Activated naive CD4-positive, alpha-beta T cell treated with anti-CD3 and anti-CD28 coated beads, Interleukin-2, amount 10 ng/mL, durations not matched to agents 7 days and 5 days (primary cell): ENCODE measurements around the gene ITGA3.

ENCODE experiments used
- CTCF ChIA-PET: fragments of 350-600 bp; sonication (Branson Sonifier 250); formaldehyde crosslinking; loops from one replicate; lab custom pipeline; 2021; ENCODE audit warnings: antibody characterized with exemption; lab: Charles Lee
- DNase-seq: peaks from one replicate; pipeline ENCODE4 v3.0.0-alpha.2; 2020
- H3K27ac Mint-ChIP-seq: one replicate; pipeline ENCODE4 v1.8.0; 2021; ENCODE audit warnings: mild to moderate bottlenecking, moderate library complexity, mixed read lengths
- H3K27me3 Mint-ChIP-seq: one replicate; pipeline ENCODE4 v1.8.0; 2021; ENCODE audit warnings: mild to moderate bottlenecking, mixed read lengths
- H3K36me3 Mint-ChIP-seq: one replicate; pipeline ENCODE4 v1.8.0; 2021; ENCODE audit warnings: mixed read lengths
- H3K4me1 Mint-ChIP-seq: one replicate; pipeline ENCODE4 v1.8.0; 2021; ENCODE audit warnings: mixed read lengths
- H3K4me3 Mint-ChIP-seq: one replicate; pipeline ENCODE4 v1.8.0; 2021; ENCODE audit warnings: mild to moderate bottlenecking, moderate library complexity, mixed read lengths
- H3K9me3 Mint-ChIP-seq: one replicate; pipeline ENCODE4 v1.8.0; 2021; ENCODE audit warnings: mixed read lengths

The ITGA3 gene

DNA sequence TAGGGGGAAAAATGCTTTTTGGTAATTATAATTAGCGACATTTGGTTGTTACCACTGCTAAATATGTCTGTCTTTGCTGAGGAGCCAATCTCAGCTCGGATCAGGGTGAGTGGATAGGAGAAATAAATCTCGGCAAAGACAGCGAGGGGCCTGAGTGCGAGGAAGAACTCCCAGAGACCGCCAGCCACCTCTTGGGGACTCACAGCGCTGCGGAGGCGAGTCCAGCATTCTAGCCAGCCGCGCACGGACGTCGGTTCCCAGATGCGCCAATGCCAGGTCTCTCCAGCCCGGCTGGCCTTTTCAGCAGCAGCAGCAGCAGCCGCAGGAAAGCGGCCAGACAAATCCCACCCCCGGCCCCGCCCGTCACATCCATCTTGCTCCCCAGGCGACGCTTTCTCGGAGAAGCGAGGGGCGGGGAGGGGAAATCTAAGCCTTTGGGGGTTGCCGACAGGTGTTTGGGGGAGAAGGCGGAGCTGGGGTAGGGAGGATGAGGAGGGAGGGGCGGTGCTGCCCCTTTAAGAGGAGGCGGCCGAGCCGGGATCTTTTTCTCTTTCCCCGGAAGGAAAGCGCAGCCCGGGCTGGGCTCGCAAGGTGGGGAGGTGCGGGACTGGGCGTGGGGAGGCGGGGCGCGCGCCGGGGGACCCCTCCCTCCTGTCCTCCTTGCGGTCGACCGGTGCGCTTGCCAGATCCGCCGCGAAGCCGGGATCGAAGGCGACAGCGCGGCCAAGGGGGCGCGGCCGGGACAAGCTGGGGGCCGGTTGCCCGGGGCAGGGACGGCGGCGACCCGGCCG lies at the start of gene ITGA3:
TSS of gene ITGA3 (plus strand) at position 685 of the 791 bp plus-strand sequence. CDS start 330 bp downstream, outside the sequence.
- CTCF ChIA-PET: interaction anchor here (0.7 to 6.8 kb wide), 9 partner anchors 21 to 173 kb away, joined by 3 to 45 read pairs (median 6); no protein-coding TSS in a partner anchor
- peak within 1 kb of the TSS; percentile 45 for H3K27ac Mint-ChIP-seq
- H3K27me3 Mint-ChIP-seq: peaks cover 32% of the 10 kb centered on the region
- no peaks in the 10 kb centered on the region for H3K9me3 Mint-ChIP-seq
- H3K36me3 Mint-ChIP-seq: peaks cover 3% of the 10 kb centered on the region
- H3K4me3 Mint-ChIP-seq: peak within 1 kb of the TSS; percentile 83
- peaks cover 35% of the 10 kb centered on the region for H3K4me1 Mint-ChIP-seq
- DNase-seq: peak; percentile 80

DNA sequence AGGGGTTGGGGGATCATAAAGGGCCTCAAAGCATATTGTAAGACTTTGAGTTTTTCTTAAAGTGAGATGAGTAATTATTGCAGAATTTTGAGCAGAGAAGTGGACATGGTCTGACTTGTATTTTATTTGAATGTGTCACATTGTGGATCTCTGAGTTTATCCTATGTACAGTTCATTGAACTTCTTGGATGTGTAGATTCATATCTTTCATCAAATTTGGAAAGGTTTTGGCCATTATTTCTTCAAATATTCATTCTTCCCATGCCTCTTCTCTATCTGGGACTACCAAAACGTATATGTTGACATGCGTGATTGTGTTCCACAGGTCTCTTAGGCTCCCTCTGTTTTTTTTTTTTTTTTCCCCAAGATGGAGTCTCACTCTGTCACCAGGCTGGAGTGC lies 46.6 kb upstream of the ITGA3 start:
- Mint-ChIP-seq H3K27ac (no peak overlapping the region), H3K4me3 (no peak overlapping the region), H3K27me3 (peaks cover 49% of the 10 kb centered on the region), H3K36me3 (no peaks in the 10 kb centered on the region), H3K4me1 (no peaks in the 10 kb centered on the region), H3K9me3 (peaks cover 14% of the 10 kb centered on the region)
- CTCF ChIA-PET: no interaction called here
- DNase-seq: no peak

DNA sequence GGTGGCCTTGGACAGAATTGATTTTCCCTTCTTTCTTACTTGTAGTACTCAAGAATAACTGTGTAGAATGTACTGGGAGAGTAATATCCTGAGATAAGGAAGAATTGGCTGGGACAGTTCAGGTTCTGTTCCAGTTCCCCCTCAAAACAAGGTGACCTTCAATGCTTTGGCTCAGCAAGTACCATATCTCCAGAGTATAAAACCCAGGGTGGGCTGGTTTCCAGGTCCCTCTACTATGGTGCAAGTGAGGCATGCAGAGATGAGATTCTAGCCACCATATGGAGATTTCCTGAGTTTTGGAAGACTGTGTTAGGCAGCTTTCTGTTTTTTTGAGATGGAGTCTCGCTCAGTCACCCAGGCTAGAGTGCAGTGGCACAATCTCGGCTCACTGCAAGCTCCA lies 42.8 kb upstream of the ITGA3 start:
- H3K36me3 Mint-ChIP-seq: no peaks in the 10 kb centered on the region
- no peak overlapping the region for H3K4me3 Mint-ChIP-seq
- CTCF ChIA-PET: no interaction called here
- H3K27ac Mint-ChIP-seq: no peak overlapping the region
- peaks cover 21% of the 10 kb centered on the region for H3K9me3 Mint-ChIP-seq
- H3K27me3 Mint-ChIP-seq: peaks cover 48% of the 10 kb centered on the region
- DNase-seq: no peak
- no peaks in the 10 kb centered on the region for H3K4me1 Mint-ChIP-seq

DNA sequence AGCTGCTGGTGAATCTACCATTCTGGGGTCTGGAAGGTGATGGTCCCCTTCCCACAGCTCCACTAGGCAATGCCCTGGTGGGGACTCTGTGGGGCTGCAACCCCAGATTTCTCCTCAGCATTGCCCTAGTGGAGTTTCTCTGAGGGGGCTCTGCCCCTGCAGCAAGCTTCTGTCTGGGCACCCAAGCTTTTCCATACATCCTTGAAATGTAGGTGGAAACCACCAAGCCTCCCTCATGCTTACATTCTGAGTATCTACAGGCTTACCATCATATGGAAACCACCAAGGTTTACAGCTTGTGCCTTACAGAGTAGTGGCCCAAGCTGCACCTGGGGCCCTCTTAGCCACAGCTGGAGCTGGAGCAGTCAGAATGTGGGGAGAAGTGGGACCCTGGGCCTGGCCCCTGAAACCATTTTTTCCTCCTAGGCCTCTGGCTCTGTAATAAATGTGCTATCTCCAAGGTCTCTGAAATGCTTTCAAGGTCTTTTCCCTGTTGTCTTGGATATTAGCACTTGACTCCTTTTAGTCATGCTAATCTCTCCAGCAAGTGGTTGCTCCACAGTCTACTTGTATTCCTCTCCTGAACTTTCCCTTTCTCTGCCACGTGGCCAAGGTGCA lies 41.3 kb upstream of the ITGA3 start:
- DNase-seq: no peak
- H3K27ac Mint-ChIP-seq: no peak overlapping the region
- peaks cover 43% of the 10 kb centered on the region for H3K27me3 Mint-ChIP-seq
- no peaks in the 10 kb centered on the region for H3K36me3 Mint-ChIP-seq
- H3K9me3 Mint-ChIP-seq: peaks cover 19% of the 10 kb centered on the region
- no peak overlapping the region for H3K4me3 Mint-ChIP-seq
- CTCF ChIA-PET: interaction anchor here (0.8 to 1.8 kb wide), 3 partner anchors 42 to 307 kb away, joined by 3 to 8 read pairs (median 4); partner anchors contain the start of gene SLC35B1
- H3K4me1 Mint-ChIP-seq: no peaks in the 10 kb centered on the region

DNA sequence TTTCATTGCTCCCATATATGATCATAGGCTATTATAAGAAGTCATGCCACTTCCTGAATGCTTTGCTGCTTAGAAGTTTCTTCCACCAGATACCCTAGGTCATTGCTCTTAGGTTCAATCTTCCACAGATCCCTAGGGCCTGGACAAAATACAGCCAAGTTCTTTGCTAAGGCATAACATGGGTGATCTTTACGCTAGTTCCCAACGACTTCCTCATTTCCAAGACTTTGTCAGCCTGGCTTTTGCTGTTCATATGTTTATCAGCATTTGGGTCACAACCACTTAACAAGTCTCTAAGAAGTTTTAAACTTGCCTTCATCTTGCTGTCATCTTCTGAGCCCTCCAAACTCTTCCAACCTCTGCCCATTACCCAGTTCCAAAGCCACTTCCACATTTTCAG lies 40.8 kb upstream of the ITGA3 start:
- Mint-ChIP-seq H3K27me3 (peaks cover 38% of the 10 kb centered on the region), H3K36me3 (no peaks in the 10 kb centered on the region), H3K4me1 (no peaks in the 10 kb centered on the region), H3K4me3 (no peak overlapping the region), H3K9me3 (peaks cover 19% of the 10 kb centered on the region), H3K27ac (no peak overlapping the region)
- no peak for DNase-seq
- CTCF ChIA-PET: interaction anchor here (0.8 to 1.8 kb wide), 2 partner anchors 72 to 308 kb away, joined by 4 to 8 read pairs; partner anchors contain the start of gene SLC35B1

DNA sequence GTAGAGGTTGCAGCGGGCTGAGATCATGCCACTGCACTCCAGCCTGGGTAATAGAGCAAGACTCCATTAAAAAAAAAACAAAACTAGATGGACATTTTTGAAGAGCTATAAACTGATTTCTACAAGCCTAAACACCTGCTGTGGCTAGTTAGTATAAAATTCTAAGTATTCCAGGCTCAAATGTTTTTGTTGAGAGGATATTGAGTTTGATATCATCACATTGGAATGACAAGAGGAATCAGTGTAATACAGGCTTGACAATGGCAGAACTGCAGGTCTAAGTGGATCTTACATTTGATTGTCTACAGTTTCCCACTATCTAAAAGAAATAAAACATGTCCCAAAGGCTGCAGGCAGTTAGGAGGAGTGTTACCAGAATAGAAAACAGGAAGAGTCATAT lies 37.0 kb upstream of the ITGA3 start:
- no peaks in the 10 kb centered on the region for H3K36me3 Mint-ChIP-seq
- H3K9me3 Mint-ChIP-seq: peaks cover 10% of the 10 kb centered on the region
- H3K27me3 Mint-ChIP-seq: peaks cover 51% of the 10 kb centered on the region
- no peak overlapping the region for H3K4me3 Mint-ChIP-seq
- no peak overlapping the region for H3K27ac Mint-ChIP-seq
- CTCF ChIA-PET: interaction anchor here (0.9 to 1.0 kb wide), 2 partner anchors 8 to 59 kb away, joined by 3 read pairs; no protein-coding TSS in a partner anchor
- H3K4me1 Mint-ChIP-seq: no peaks in the 10 kb centered on the region
- DNase-seq: no peak

DNA sequence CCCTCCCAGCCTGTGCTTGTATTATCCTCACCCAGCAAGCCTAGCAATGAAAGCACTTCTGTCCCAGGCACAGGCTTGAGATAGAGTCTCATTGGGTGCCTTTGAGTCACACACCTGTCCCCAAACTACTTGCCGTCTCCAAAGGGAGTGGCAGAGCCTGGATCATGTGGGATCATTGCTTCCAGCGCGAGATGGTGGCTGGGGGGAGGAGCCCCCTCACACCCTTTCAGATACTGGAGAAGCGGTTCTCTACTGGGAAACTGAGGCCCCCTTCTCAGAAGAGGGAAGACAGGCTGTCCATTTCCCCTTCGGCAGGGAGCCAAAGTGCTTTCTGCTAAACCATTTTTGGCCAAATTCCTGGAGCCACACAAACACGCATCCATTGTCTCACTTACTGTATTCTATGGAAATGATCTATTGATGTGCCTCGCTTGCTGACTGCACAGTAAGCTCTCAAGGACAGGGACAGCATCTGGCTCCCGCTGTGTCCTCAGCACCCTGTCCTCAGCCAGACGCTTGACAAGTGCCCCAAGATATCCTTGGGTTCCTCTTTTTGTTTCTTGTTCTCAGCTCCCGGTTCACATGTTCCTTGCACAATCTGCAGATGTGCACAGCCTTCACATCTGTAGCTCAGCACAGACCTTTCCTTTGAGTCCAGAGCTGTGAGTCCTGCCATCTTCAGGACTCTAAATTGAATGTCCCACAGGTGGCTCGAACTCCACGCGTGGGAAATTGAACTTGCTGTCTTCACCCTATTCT lies 34.9 kb upstream of the ITGA3 start:
- no peaks in the 10 kb centered on the region for H3K4me1 Mint-ChIP-seq
- CTCF ChIA-PET: interaction anchor here (1.2 to 3.3 kb wide), 2 partner anchors 66 to 73 kb away, joined by 4 to 15 read pairs; no protein-coding TSS in a partner anchor
- H3K4me3 Mint-ChIP-seq: no peak overlapping the region
- H3K27ac Mint-ChIP-seq: no peak overlapping the region
- no peak for DNase-seq
- peaks cover 1% of the 10 kb centered on the region for H3K9me3 Mint-ChIP-seq
- H3K36me3 Mint-ChIP-seq: no peaks in the 10 kb centered on the region
- peaks cover 35% of the 10 kb centered on the region for H3K27me3 Mint-ChIP-seq

DNA sequence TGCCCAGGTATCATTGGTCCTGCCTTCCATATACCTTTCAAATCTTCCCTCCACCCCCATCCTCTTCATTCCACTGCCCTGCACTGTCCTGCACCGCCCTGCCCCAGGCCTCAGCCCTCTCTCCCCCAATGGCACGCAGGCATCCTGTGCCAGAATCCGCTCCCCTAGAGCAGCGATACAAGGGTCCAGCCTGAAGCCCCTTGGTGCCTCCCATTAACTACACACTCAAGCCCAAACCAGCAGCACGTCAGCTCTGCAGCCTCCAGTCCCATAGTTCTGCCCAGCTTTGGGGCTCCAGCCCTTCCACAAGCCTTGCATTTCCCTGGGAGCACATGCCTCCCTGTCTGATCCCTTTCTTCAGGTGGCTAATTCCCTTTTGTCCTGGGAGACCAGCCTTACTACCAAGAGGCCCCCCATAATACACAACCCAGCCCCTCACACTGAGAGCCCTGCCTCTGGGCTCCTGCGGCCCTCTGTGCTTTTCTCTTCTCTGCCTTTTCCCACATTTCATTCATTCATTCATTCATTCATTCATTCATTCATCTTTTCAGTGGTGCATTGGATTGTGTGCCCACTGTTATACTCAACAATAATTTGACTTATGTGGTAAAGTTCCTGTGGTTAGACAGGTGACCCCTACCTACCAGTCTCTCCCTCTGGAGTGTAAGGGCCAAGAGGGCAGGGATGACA lies 34.1 kb upstream of the ITGA3 start:
- Mint-ChIP-seq H3K27ac (no peak overlapping the region), H3K27me3 (peaks cover 35% of the 10 kb centered on the region), H3K9me3 (peaks cover 1% of the 10 kb centered on the region), H3K4me1 (peaks cover 2% of the 10 kb centered on the region), H3K36me3 (no peaks in the 10 kb centered on the region), H3K4me3 (no peak overlapping the region)
- DNase-seq: no peak
- CTCF ChIA-PET: interaction anchor here (1.2 to 3.3 kb wide), 3 partner anchors 35 to 72 kb away, joined by 3 to 15 read pairs (median 4); partner anchors contain the start of gene ITGA3

DNA sequence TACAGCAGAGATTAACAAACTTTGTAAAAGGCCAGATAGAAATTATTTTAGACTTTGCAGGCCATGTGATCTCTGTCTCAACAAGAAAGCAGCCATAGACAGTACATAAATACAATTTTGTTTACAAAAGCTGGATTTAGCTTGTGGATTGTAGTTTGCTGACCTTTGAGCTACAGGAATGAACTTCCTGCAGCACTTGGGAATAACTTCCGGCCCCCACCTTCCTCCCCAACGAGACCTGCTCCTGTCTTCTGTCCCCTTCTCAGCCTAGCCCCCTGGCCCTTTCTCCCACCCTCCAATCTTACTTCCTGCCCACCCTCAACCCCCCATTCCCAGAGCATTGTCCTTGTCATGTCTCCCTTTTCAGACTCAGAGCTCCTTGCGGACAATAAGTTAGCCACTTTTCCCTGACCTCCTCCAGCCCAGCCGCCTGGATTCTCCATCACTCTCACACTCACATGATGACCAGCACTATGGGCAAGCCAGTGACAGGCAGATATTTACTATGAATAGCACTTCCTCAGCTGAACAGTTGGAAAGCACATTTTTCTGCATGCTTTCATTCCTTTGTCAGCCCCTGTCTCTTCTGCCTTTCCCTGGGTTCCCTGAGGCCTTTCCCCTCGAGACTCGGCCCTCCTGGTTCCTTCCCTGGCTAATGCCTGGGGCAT lies 33.3 kb upstream of the ITGA3 start:
- peaks cover 35% of the 10 kb centered on the region for H3K27me3 Mint-ChIP-seq
- no peak overlapping the region for H3K4me3 Mint-ChIP-seq
- CTCF ChIA-PET: interaction anchor here (1.3 to 3.3 kb wide), 2 partner anchors 34 to 65 kb away, joined by 3 to 15 read pairs; partner anchors contain the start of gene ITGA3
- peaks cover 1% of the 10 kb centered on the region for H3K9me3 Mint-ChIP-seq
- H3K36me3 Mint-ChIP-seq: no peaks in the 10 kb centered on the region
- H3K27ac Mint-ChIP-seq: no peak overlapping the region
- peaks cover 8% of the 10 kb centered on the region for H3K4me1 Mint-ChIP-seq
- DNase-seq: no peak

DNA sequence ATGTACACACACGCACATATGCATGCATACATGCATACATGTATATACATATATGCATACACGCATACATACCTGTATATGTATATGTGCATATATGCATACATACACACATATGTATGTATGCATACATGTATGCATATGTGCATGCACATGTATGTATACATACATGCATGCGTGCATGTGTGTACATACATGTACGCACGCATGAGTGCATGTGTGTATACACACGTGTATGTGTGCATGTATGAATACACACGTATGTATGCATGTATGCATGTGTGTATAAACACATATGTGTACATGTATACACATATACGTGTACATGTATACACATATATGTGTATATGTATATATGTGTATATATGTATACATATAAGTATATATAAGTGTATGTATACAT lies 32.4 kb upstream of the ITGA3 start:
- H3K9me3 Mint-ChIP-seq: peaks cover 1% of the 10 kb centered on the region
- no peak overlapping the region for H3K27ac Mint-ChIP-seq
- CTCF ChIA-PET: no interaction called here
- peaks cover 45% of the 10 kb centered on the region for H3K27me3 Mint-ChIP-seq
- peaks cover 15% of the 10 kb centered on the region for H3K4me1 Mint-ChIP-seq
- no peaks in the 10 kb centered on the region for H3K36me3 Mint-ChIP-seq
- no peak for DNase-seq
- H3K4me3 Mint-ChIP-seq: no peak overlapping the region

DNA sequence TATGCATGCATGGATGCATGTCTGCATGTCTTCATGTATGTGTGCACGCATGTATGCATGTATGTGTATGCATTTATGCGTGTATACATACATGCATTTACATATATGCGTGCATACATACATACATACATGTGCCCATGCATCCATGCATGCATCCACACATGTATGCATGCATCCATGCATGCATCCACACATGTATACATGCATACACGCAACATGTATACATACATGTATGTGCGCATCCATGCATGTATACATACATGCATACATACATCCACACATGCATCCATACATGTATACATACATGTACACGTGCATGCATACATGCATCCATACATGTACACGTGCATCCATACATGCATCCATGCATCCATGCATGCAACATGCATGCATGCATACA lies 31.1 kb upstream of the ITGA3 start:
- peaks cover 18% of the 10 kb centered on the region for H3K4me1 Mint-ChIP-seq
- peaks cover 54% of the 10 kb centered on the region for H3K27me3 Mint-ChIP-seq
- no peak for DNase-seq
- peaks cover 1% of the 10 kb centered on the region for H3K9me3 Mint-ChIP-seq
- no peaks in the 10 kb centered on the region for H3K36me3 Mint-ChIP-seq
- H3K27ac Mint-ChIP-seq: no peak overlapping the region
- CTCF ChIA-PET: interaction anchor here (2.7 to 9.1 kb wide), 3 partner anchors 31 to 68 kb away, joined by 27 to 111 read pairs (median 45); partner anchors contain the start of genes ITGA3 and PDK2
- H3K4me3 Mint-ChIP-seq: no peak overlapping the region

DNA sequence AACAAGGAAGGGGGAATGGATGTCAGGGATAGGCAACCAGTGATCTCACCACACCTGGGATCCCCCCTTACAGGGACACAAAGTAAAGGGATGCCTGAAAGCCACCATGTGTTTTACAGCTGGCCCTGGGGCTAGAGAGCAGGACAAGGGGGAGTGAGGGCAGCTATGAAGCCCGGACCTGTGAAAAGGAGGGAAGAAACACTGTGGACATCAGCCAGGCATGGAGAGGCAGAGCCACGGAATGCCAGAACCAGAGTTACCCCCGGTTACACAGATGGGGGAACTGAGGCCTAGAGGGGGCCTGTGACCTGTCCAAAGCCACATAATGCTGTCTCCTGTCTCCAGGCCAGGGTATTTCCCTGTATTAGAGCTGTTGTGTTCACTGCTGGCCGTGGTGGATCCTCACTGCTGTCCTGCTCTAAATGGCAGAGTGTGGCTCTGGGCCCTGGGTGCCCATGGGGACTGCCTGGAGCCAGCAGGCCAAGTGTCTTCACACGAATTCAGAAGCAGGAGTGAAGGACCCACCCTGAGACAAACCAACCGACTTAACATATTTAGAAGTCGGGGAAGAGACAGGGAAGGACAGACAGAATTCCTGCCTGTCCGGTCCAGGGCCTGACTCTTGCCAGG lies 29.7 kb upstream of the ITGA3 start:
- Mint-ChIP-seq H3K4me1 (peaks cover 18% of the 10 kb centered on the region), H3K27ac (no peak overlapping the region), H3K36me3 (no peaks in the 10 kb centered on the region), H3K4me3 (no peak overlapping the region), H3K27me3 (peaks cover 54% of the 10 kb centered on the region), H3K9me3 (peaks cover 1% of the 10 kb centered on the region)
- no peak for DNase-seq
- CTCF ChIA-PET: interaction anchor here (0.6 to 9.1 kb wide), 14 partner anchors 9 to 1174 kb away, joined by 3 to 111 read pairs (median 3); partner anchors contain the start of genes ITGA3 and PDK2
